ENCODE results near the gene RTCB.
A peak's percentile ranks its signal among the peaks of the same experiment; 100 is the strongest.

The RTCB gene

GRCh38 chr22:32411402-32411801 lies 645 bp downstream of the RTCB start:
- peaks cover 5% of the 10 kb centered on the region for H3K4me1 ChIP-seq
- H3K27me3 ChIP-seq (ENCODE audit: low read depth) = no peaks in the 10 kb centered on the region
- in situ Hi-C loops (cut with MboI; ENCODE audit: low sequenced_read_pairs) = no loop called here
- H3K36me3 ChIP-seq (replicated peaks) = peaks cover 27% of the 10 kb centered on the region
- no peaks in the 10 kb centered on the region for H3K9me3 ChIP-seq
- no peak for DNase-seq (ENCODE audit: low spot score in 2 of 2)
- H3K4me3 ChIP-seq = peak overlapping the region; percentile 69

DNA sequence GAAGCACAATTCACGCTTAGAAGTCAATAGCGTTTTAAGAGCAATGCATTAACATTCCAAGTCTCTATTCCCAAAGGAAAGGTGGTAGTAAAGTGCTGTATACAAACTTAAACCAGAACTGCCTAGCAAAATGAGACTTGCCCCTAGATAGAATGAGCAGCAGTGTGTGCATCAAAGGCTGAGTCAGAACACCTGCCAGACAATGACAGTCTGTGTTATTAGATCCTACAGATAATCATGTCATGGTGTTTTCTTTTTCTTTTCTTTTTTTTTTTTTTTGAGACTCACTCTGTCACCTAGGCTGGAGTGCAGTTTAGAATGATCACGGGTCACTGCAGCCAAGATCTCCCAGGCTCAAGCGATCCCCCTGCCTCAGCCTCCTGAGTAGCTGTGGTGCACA lies 1.6 kb downstream of the RTCB start:
- no peak for DNase-seq (ENCODE audit: low spot score in 2 of 2)
- no peaks in the 10 kb centered on the region for H3K9me3 ChIP-seq
- in situ Hi-C loops (cut with MboI; ENCODE audit: low sequenced_read_pairs) = no loop called here
- peaks cover 36% of the 10 kb centered on the region for H3K36me3 ChIP-seq (replicated peaks)
- H3K27me3 ChIP-seq (ENCODE audit: low read depth) = no peaks in the 10 kb centered on the region
- H3K4me1 ChIP-seq = peaks cover 5% of the 10 kb centered on the region
- no peak overlapping the region for H3K4me3 ChIP-seq

GRCh38 chr22:32409977-32410376 lies 2.1 kb downstream of the RTCB start:
- in situ Hi-C loops (cut with MboI; ENCODE audit: low sequenced_read_pairs) = no loop called here
- H3K36me3 ChIP-seq (replicated peaks) = peaks cover 41% of the 10 kb centered on the region
- no peaks in the 10 kb centered on the region for H3K9me3 ChIP-seq
- peaks cover 5% of the 10 kb centered on the region for H3K4me1 ChIP-seq
- no peaks in the 10 kb centered on the region for H3K27me3 ChIP-seq (ENCODE audit: low read depth)
- DNase-seq (ENCODE audit: low spot score in 2 of 2) = no peak
- H3K4me3 ChIP-seq = no peak overlapping the region

GRCh38 chr22:32407936-32408335 lies 4.1 kb downstream of the RTCB start:
- Histone ChIP-seq H3K4me3 (no peak overlapping the region), H3K27me3 (ENCODE audit: low read depth) (no peaks in the 10 kb centered on the region), H3K36me3 (replicated peaks) (peaks cover 41% of the 10 kb centered on the region), H3K4me1 (peaks cover 5% of the 10 kb centered on the region), H3K9me3 (no peaks in the 10 kb centered on the region)
- no peak for DNase-seq (ENCODE audit: low spot score in 2 of 2)
- in situ Hi-C loops (cut with MboI; ENCODE audit: low sequenced_read_pairs) = no loop called here

- peaks cover 41% of the 10 kb centered on the region for H3K36me3 ChIP-seq (replicated peaks)
- DNase-seq (ENCODE audit: low spot score in 2 of 2) = no peak
- no peaks in the 10 kb centered on the region for H3K27me3 ChIP-seq (ENCODE audit: low read depth)
- H3K4me1 ChIP-seq = peaks cover 1% of the 10 kb centered on the region
- in situ Hi-C loops (cut with MboI; ENCODE audit: low sequenced_read_pairs) = no loop called here
- H3K9me3 ChIP-seq = no peaks in the 10 kb centered on the region
- no peak overlapping the region for H3K4me3 ChIP-seq
Measured at GRCh38 chr22:32407312-32407711, 4.7 kb downstream of the RTCB start.

DNA sequence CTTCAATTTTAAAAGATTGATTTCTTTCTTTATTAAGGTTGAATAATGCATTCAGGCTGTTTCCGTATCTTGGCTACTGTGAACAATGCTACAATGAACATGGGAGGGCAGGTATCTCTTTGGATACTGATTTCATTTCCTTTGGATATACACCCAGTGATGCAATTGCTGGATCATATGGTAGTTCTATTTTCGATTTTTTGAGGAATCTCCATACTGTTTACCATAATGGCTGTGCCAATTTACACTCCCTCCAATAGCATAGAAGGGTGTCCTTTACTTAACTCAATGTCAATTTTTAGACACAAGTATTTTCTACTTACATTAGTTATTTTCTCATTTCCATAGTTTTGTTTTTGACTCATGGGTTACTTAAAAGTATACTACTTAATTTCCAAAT lies 8.0 kb downstream of the RTCB start:
- in situ Hi-C loops (cut with MboI; ENCODE audit: low sequenced_read_pairs) = no loop called here
- Histone ChIP-seq H3K27me3 (ENCODE audit: low read depth) (no peaks in the 10 kb centered on the region), H3K9me3 (no peaks in the 10 kb centered on the region), H3K4me1 (no peaks in the 10 kb centered on the region), H3K36me3 (replicated peaks) (peaks cover 68% of the 10 kb centered on the region), H3K4me3 (no peak overlapping the region)
- DNase-seq (ENCODE audit: low spot score in 2 of 2) = no peak

GRCh38 chr22:32401486-32401885 lies 10.6 kb downstream of the RTCB start:
- H3K36me3 ChIP-seq (replicated peaks) = peaks cover 62% of the 10 kb centered on the region
- in situ Hi-C loops (cut with MboI; ENCODE audit: low sequenced_read_pairs) = no loop called here

GRCh38 chr22:32396746-32397145 lies 15.3 kb downstream of the RTCB start:
- Histone ChIP-seq H3K27me3 (ENCODE audit: low read depth) (no peaks in the 10 kb centered on the region), H3K9me3 (no peaks in the 10 kb centered on the region), H3K4me3 (no peak overlapping the region), H3K36me3 (replicated peaks) (peaks cover 83% of the 10 kb centered on the region), H3K4me1 (no peaks in the 10 kb centered on the region)
- DNase-seq (ENCODE audit: low spot score in 2 of 2) = no peak
- in situ Hi-C loops (cut with MboI; ENCODE audit: low sequenced_read_pairs) = no loop called here

More at GRCh38 chr22:32401486-32401885, 10.6 kb downstream of the RTCB start:
- Histone ChIP-seq H3K9me3 (no peaks in the 10 kb centered on the region), H3K27me3 (ENCODE audit: low read depth) (no peaks in the 10 kb centered on the region), H3K4me3 (no peak overlapping the region), H3K4me1 (no peaks in the 10 kb centered on the region)
- DNase-seq (ENCODE audit: low spot score in 2 of 2) = no peak

DNA sequence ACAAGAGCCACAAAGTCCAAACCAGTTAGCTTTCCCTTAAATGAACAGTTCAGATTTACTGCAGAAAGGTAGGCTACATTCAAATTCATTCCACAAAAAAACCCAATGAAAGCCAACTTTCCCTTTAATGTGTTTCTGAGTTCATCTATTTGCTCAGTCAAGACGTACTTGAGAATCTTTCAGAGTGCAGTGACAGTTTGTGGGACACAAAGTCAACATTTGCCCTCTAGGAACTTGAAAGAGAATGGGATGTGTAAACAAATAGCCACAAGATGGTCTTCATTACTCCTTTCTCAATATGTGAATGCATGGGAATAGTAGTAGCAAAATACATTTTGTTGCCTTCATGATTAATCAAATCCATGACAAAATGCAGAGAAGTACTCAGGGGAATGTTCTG lies 15.8 kb downstream of the RTCB start:
- Histone ChIP-seq H3K4me3 (no peak overlapping the region), H3K4me1 (no peaks in the 10 kb centered on the region), H3K9me3 (no peaks in the 10 kb centered on the region), H3K36me3 (replicated peaks) (peaks cover 80% of the 10 kb centered on the region), H3K27me3 (ENCODE audit: low read depth) (no peaks in the 10 kb centered on the region)
- no peak for DNase-seq (ENCODE audit: low spot score in 2 of 2)
- in situ Hi-C loops (cut with MboI; ENCODE audit: low sequenced_read_pairs) = no loop called here

DNA sequence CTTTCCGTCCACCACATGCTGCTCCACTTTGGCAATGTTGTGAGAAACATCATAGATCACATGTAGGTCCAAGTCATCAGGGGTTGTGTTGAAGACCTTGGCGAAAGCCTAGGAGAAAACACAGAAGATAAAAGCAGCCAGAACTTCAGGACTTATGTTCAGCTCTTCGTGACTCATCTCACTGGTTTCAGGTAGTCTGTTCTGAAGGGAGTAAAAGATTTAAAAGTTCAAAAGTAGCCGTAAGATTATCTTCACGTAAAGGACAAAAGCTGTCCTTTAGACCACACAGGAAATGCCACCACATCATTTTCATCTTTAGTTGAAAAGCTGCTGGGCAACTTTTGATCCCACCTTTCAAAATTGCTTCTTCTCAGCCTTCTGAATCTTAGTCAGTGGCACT lies 16.9 kb downstream of the RTCB start:
- H3K4me1 ChIP-seq = no peaks in the 10 kb centered on the region
- H3K36me3 ChIP-seq (replicated peaks) = peaks cover 77% of the 10 kb centered on the region
- no peaks in the 10 kb centered on the region for H3K27me3 ChIP-seq (ENCODE audit: low read depth)
- DNase-seq (ENCODE audit: low spot score in 2 of 2) = no peak
- no peaks in the 10 kb centered on the region for H3K9me3 ChIP-seq
- in situ Hi-C loops (cut with MboI; ENCODE audit: low sequenced_read_pairs) = no loop called here
- H3K4me3 ChIP-seq = no peak overlapping the region

- Histone ChIP-seq H3K9me3 (no peaks in the 10 kb centered on the region), H3K4me1 (peaks cover 3% of the 10 kb centered on the region), H3K4me3 (no peak overlapping the region), H3K27me3 (ENCODE audit: low read depth) (no peaks in the 10 kb centered on the region), H3K36me3 (replicated peaks) (peaks cover 62% of the 10 kb centered on the region)
- DNase-seq (ENCODE audit: low spot score in 2 of 2) = peak in 1 of 2 experiments; percentile 29
- in situ Hi-C loops (cut with MboI; ENCODE audit: low sequenced_read_pairs) = no loop called here
Measured at GRCh38 chr22:32389685-32390084, 22.4 kb downstream of the RTCB start.

DNA sequence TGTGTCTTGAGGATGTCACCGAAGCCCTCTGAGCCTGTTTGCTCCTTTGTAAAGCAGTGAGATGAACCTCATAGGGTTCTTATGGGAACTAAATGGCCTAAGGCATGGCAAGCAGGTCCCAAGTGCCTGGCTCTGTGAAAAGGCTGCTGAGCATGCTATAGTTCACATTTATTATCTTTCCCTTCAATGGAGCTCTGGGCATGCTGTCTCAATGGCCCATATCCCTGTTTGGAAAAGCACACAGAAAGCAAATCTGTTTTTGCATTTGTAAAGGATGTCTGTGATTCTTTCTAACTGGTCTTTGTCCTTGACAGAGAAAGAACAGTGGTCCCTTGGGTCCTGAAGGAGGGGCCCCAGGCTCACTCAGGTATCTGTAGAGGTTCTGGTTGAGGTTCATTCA lies 26.4 kb downstream of the RTCB start:
- in situ Hi-C loops (cut with MboI; ENCODE audit: low sequenced_read_pairs) = no loop called here
- Histone ChIP-seq H3K9me3 (no peaks in the 10 kb centered on the region), H3K4me1 (peaks cover 3% of the 10 kb centered on the region)

DNA sequence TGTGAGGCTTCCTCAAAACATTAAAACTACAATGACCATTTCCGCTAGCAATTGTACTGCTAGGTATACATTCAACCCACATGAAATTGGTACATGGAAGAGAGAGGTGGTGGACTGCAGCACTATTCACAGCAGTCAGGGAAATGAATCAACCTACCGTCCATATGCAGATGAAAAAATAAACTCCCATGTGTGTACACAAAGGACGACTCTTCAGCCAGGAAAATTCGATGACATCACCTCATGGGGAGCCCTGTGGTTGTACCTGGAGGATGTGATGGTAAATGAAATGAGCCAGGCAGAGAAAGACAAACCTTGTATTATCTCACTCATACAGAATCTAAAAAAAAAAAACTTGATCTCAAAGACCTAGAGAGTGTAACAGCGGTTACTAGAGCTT lies 31.1 kb downstream of the RTCB start:
- Histone ChIP-seq H3K9me3 (no peaks in the 10 kb centered on the region), H3K4me1 (peaks cover 1% of the 10 kb centered on the region), H3K4me3 (no peak overlapping the region), H3K36me3 (replicated peaks) (no peaks in the 10 kb centered on the region), H3K27me3 (ENCODE audit: low read depth) (no peaks in the 10 kb centered on the region)
- in situ Hi-C loops (cut with MboI; ENCODE audit: low sequenced_read_pairs) = no loop called here
- DNase-seq (ENCODE audit: low spot score in 2 of 2) = no peak

More for the DNA sequence above, 26.4 kb downstream of the RTCB start:
- H3K4me3 ChIP-seq = no peak overlapping the region
- peak; percentile 57 to 75 for DNase-seq (ENCODE audit: low spot score in 2 of 2)
- H3K27me3 ChIP-seq (ENCODE audit: low read depth) = no peaks in the 10 kb centered on the region
- peaks cover 30% of the 10 kb centered on the region for H3K36me3 ChIP-seq (replicated peaks)

DNA sequence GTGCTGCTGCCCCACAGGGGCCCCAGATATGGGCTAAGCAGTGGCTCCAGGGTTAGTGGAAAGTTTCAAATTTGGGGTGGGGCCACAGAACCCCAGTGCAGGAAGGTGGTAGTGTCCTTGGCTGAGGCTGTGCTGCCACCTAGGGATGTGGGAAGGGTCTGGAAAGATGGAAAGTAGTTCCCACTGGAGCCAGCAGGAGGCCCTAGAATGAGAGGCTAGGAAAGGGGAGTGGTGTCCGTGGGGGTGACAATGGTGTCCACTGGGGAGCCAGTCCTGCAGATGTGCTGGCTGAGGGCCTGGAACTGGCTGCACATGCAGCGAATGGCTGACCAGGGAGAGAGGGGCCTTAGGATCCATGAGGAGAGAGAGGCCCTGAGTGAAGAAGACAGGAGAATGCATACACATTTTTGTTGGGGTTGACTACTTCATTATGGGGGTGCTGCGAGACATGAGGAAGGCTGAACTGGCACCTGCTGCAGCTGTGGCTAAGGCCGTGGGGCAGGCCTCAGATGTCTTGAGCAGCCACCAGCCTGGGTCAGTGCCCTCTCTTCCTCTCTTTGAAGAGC lies 33.3 kb downstream of the RTCB start:
- H3K9me3 ChIP-seq = no peaks in the 10 kb centered on the region
- no peak overlapping the region for H3K4me3 ChIP-seq
- peak; percentile 30 to 74 for DNase-seq (ENCODE audit: low spot score in 2 of 2)
- in situ Hi-C loops (cut with MboI; ENCODE audit: low sequenced_read_pairs) = no loop called here
- no peaks in the 10 kb centered on the region for H3K36me3 ChIP-seq (replicated peaks)
- H3K4me1 ChIP-seq = no peaks in the 10 kb centered on the region
- no peaks in the 10 kb centered on the region for H3K27me3 ChIP-seq (ENCODE audit: low read depth)

- H3K9me3 ChIP-seq = no peaks in the 10 kb centered on the region
- DNase-seq (ENCODE audit: low spot score in 2 of 2) = no peak
- H3K4me3 ChIP-seq = no peak overlapping the region
- no peaks in the 10 kb centered on the region for H3K36me3 ChIP-seq (replicated peaks)
- in situ Hi-C loops (cut with MboI; ENCODE audit: low sequenced_read_pairs) = no loop called here
- peaks cover 8% of the 10 kb centered on the region for H3K27me3 ChIP-seq (ENCODE audit: low read depth)
- no peaks in the 10 kb centered on the region for H3K4me1 ChIP-seq
Measured at GRCh38 chr22:32376681-32377080, 35.4 kb downstream of the RTCB start.

All from HAP-1 (cell line).